Neuronal stem cell (in vitro differentiated cells): Measurements from ENCODE around the gene CRADD.

Experiments used
- DNase-seq: peaks from one replicate; pipeline ENCODE4 v3.0.0-alpha.2; 2013; ENCODE audit warnings: low spot score
- H2AFZ ChIP-seq: one replicate; pipeline ENCODE4 v1.6.1; 2013; ENCODE audit warnings: mild to moderate bottlenecking, low read length, inconsistent platforms
- H2AK5ac ChIP-seq: 2 replicates; pipeline ENCODE4 v1.6.1; 2013; ENCODE audit warnings: low read depth, mild to moderate bottlenecking, inconsistent platforms, low read length, moderate library complexity, mixed read lengths
- H2BK120ac ChIP-seq: 2 replicates; pipeline ENCODE4 v1.6.1; 2013; ENCODE audit warnings: low read depth, mild to moderate bottlenecking, inconsistent platforms, low read length, moderate library complexity, mixed read lengths
- H2BK12ac ChIP-seq: one replicate; pipeline ENCODE4 v1.6.1; 2013; ENCODE audit warnings: low read length, inconsistent platforms
- H2BK15ac ChIP-seq: 2 replicates; pipeline ENCODE4 v1.6.1; 2013; ENCODE audit warnings: mild to moderate bottlenecking, low read length, inconsistent platforms, mixed read lengths
- H2BK5ac ChIP-seq: one replicate; pipeline ENCODE4 v1.6.1; 2013; ENCODE audit warnings: inconsistent platforms, mild to moderate bottlenecking, low read length, moderate library complexity
- H3K14ac ChIP-seq: one replicate; pipeline ENCODE4 v1.6.1; 2013; ENCODE audit warnings: low read length, inconsistent platforms
- H3K18ac ChIP-seq: 2 replicates; pipeline ENCODE4 v1.6.1; 2013; ENCODE audit warnings: low read length, inconsistent platforms
- H3K23ac ChIP-seq: 2 replicates; pipeline ENCODE4 v1.6.1; 2013; ENCODE audit warnings: low read depth, mild to moderate bottlenecking, mixed read lengths, low read length, inconsistent platforms; ENCODE audit not compliant: poor library complexity
- H3K27ac ChIP-seq: replicated peaks from 3 replicates; pipeline ENCODE4 v1.5.1; 2013; ENCODE audit warnings: low read length, inconsistent platforms
- H3K27me3 ChIP-seq, 3 experiments: 2 replicates each; pipeline ENCODE4 v1.6.1; 2013; ENCODE audit warnings: low read length in 3 of 3, mild to moderate bottlenecking in 2 of 3, inconsistent platforms in 1 of 3, low read depth in 1 of 3, mixed read lengths in 1 of 3, moderate library complexity in 1 of 3; ENCODE audit not compliant: control insufficient read depth in 3 of 3, insufficient read depth in 3 of 3
- H3K36me3 ChIP-seq, 2 donors: replicated peaks in 1 of 2; 2 replicates each; pipeline ENCODE4 v1.6.1; 2013; ENCODE audit warnings: low read length in 2 of 2; ENCODE audit not compliant: control insufficient read depth in 2 of 2, insufficient read depth in 2 of 2
- H3K4ac ChIP-seq: 2 replicates; pipeline ENCODE4 v1.6.1; 2013; ENCODE audit warnings: inconsistent platforms, mild to moderate bottlenecking, low read length, moderate library complexity
- H3K4me1 ChIP-seq, 2 donors: 1 replicate in 1 of 2; 2 replicates in 1 of 2; pipeline ENCODE4 v1.6.1; 2013; ENCODE audit warnings: low read length in 2 of 2, low read depth in 1 of 2; ENCODE audit not compliant: control insufficient read depth in 2 of 2, insufficient read depth in 1 of 2
- H3K4me2 ChIP-seq: one replicate; pipeline ENCODE4 v1.6.1; 2013; ENCODE audit warnings: mild to moderate bottlenecking, low read length, inconsistent platforms; ENCODE audit not compliant: insufficient read depth, poor library complexity, severe bottlenecking
- H3K4me3 ChIP-seq, 2 donors: 2 replicates each; pipeline ENCODE4 v1.5.1; 2013; ENCODE audit warnings: low read length in 2 of 2, mild to moderate bottlenecking in 2 of 2, inconsistent platforms in 1 of 2, moderate library complexity in 1 of 2
- H3K79me1 ChIP-seq: one replicate; pipeline ENCODE4 v1.6.1; 2013; ENCODE audit warnings: low read depth, mild to moderate bottlenecking, inconsistent platforms, low read length, moderate library complexity
- H3K9ac ChIP-seq: one replicate; pipeline ENCODE4 v1.6.1; 2013; ENCODE audit warnings: mild to moderate bottlenecking, low read depth, low read length, inconsistent platforms; ENCODE audit not compliant: poor library complexity
- H3K9me3 ChIP-seq, 2 donors: replicated peaks in 1 of 2; 2 replicates each; pipeline versions ENCODE3 to v1.6.1; 2013; ENCODE audit warnings: low read length in 2 of 2, mild to moderate bottlenecking in 2 of 2, inconsistent platforms in 1 of 2, low read depth in 1 of 2, mixed read lengths in 1 of 2, moderate library complexity in 1 of 2; ENCODE audit not compliant: control insufficient read depth in 2 of 2, insufficient read depth in 1 of 2
- H4K8ac ChIP-seq: one replicate; pipeline ENCODE4 v1.6.1; 2013; ENCODE audit warnings: low read depth, mild to moderate bottlenecking, inconsistent platforms, low read length, moderate library complexity
- H4K91ac ChIP-seq: one replicate; pipeline ENCODE4 v1.6.1; 2013; ENCODE audit warnings: low read length, low read depth, mild to moderate bottlenecking, inconsistent platforms; ENCODE audit not compliant: poor library complexity
- WGBS, 2 donors: extraction: QIAGEN DNeasy Blood & Tissue Kit; methylation state at CpG; one replicate each; pipeline ENCODE4 v1.1.7; 2013; ENCODE audit warnings: missing lambda C conversion rate in 2 of 2, mixed read lengths in 1 of 2; ENCODE audit not compliant: insufficient read length in 2 of 2, insufficient replicate concordance in 1 of 2; ENCODE audit errors: extremely low coverage in 2 of 2; 5-methylcytosine and 5-hydroxymethylcytosine counted together

Gene CRADD

GRCh38 chr12:93727911-93728310, 50.7 kb downstream of the CRADD start:
- WGBS, 2 donors, result no CpG with 5 or more reads among the region's 4 CpGs
- no peak overlapping the region for H4K8ac ChIP-seq
- H3K4me3 ChIP-seq, result no peak overlapping the region
- no peak overlapping the region for H3K23ac ChIP-seq
- H2BK120ac ChIP-seq, result no peak overlapping the region
- no peak overlapping the region for H2AK5ac ChIP-seq
- no peak overlapping the region for H3K14ac ChIP-seq
- H3K9ac ChIP-seq, result no peak overlapping the region
- no peak overlapping the region for H3K18ac ChIP-seq
- no peaks in the 10 kb centered on the region for H3K36me3 ChIP-seq
- DNase-seq, result no peak
- peak overlapping the region; percentile 71 for H2AFZ ChIP-seq
- no peak overlapping the region for H2BK15ac ChIP-seq
- no peak overlapping the region for H3K4me2 ChIP-seq
- H3K27me3 ChIP-seq, result no peaks in the 10 kb centered on the region
- no peaks in the 10 kb centered on the region for H3K79me1 ChIP-seq
- H2BK5ac ChIP-seq, result no peak overlapping the region
- no peak overlapping the region for H3K27ac ChIP-seq
- peaks cover 2 to 7% of the 10 kb centered on the region in 2 donors for H3K4me1 ChIP-seq
- no peak overlapping the region for H4K91ac ChIP-seq
- H3K4ac ChIP-seq, result no peak overlapping the region
- no peak overlapping the region for H2BK12ac ChIP-seq
- peaks cover 0 to 3% of the 10 kb centered on the region in 2 donors for H3K9me3 ChIP-seq

- H3K4me2 ChIP-seq, result no peak overlapping the region
- H3K9ac ChIP-seq, result no peak overlapping the region
- no peak overlapping the region for H3K18ac ChIP-seq
- H3K4me3 ChIP-seq, result no peak overlapping the region
- no peak overlapping the region for H2BK5ac ChIP-seq
- WGBS, 2 donors, result no CpG with 5 or more reads among the region's 3 CpGs
- peaks cover 2 to 7% of the 10 kb centered on the region in 2 donors for H3K4me1 ChIP-seq
- H2BK15ac ChIP-seq, result no peak overlapping the region
- no peak overlapping the region for H2BK120ac ChIP-seq
- H3K79me1 ChIP-seq, result peaks cover 2% of the 10 kb centered on the region
- no peak overlapping the region for H2AK5ac ChIP-seq
- H2AFZ ChIP-seq, result no peak overlapping the region
- no peak overlapping the region for H4K91ac ChIP-seq
- no peak overlapping the region for H3K27ac ChIP-seq
- H3K27me3 ChIP-seq, result no peaks in the 10 kb centered on the region
- no peak overlapping the region for H4K8ac ChIP-seq
- H3K4ac ChIP-seq, result no peak overlapping the region
- H3K23ac ChIP-seq, result no peak overlapping the region
- no peak overlapping the region for H2BK12ac ChIP-seq
- DNase-seq, result no peak
- peaks cover 0 to 2% of the 10 kb centered on the region in 2 donors for H3K36me3 ChIP-seq
- no peak overlapping the region for H3K14ac ChIP-seq
- peaks cover 0 to 4% of the 10 kb centered on the region in 2 donors for H3K9me3 ChIP-seq
Observed at GRCh38 chr12:93729934-93730333, 52.8 kb downstream of the CRADD start.

DNA sequence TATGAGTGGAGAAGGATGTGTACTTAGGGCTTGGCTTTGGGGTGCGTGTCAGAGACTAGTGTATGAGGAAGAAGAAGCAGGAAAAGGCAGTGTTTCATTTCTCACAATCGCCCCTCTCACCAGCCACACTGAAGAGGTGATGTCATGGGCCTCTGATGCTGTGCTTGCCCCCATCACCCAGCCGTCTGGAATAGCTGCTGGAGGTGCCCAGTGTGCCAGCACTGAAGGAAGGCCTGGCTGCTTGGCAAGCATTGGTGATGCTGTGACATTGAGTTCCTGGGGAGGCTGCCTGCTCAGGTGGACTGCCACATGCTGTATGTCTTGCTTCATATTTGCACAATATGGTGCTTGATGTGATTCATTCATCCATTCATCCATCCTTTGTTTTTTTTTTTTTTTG, 56.2 kb downstream of the CRADD start:
- H2AK5ac ChIP-seq, result no peak overlapping the region
- no peak overlapping the region for H2BK12ac ChIP-seq
- H3K14ac ChIP-seq, result no peak overlapping the region
- peaks cover 0 to 4% of the 10 kb centered on the region in 2 donors for H3K9me3 ChIP-seq
- WGBS, 2 donors, result no CpG with 5 or more reads among the region's 3 CpGs
- no peak overlapping the region for H3K9ac ChIP-seq
- no peak overlapping the region for H4K91ac ChIP-seq
- H3K79me1 ChIP-seq, result peaks cover 2% of the 10 kb centered on the region
- H2BK15ac ChIP-seq, result no peak overlapping the region
- no peak overlapping the region for H2AFZ ChIP-seq
- H3K4me3 ChIP-seq, result no peak overlapping the region
- peaks cover 0 to 2% of the 10 kb centered on the region in 2 donors for H3K36me3 ChIP-seq
- H3K4ac ChIP-seq, result no peak overlapping the region
- H3K4me1 ChIP-seq, result peaks cover 0 to 4% of the 10 kb centered on the region in 2 donors
- H3K27me3 ChIP-seq, result no peaks in the 10 kb centered on the region
- H4K8ac ChIP-seq, result no peak overlapping the region
- DNase-seq, result no peak
- H3K4me2 ChIP-seq, result no peak overlapping the region
- H3K27ac ChIP-seq, result no peak overlapping the region
- H2BK120ac ChIP-seq, result no peak overlapping the region
- no peak overlapping the region for H2BK5ac ChIP-seq
- H3K18ac ChIP-seq, result no peak overlapping the region
- H3K23ac ChIP-seq, result no peak overlapping the region

- no peak overlapping the region for H3K9ac ChIP-seq
Observed at GRCh38 chr12:93733928-93734327, 56.8 kb downstream of the CRADD start.

More at GRCh38 chr12:93733928-93734327, 56.8 kb downstream of the CRADD start:
- no peak overlapping the region for H4K8ac ChIP-seq
- H2BK5ac ChIP-seq, result no peak overlapping the region
- no peak overlapping the region for H3K18ac ChIP-seq
- no peak overlapping the region for H3K4me2 ChIP-seq
- H3K4ac ChIP-seq, result no peak overlapping the region
- peaks cover 0 to 8% of the 10 kb centered on the region in 2 donors for H3K4me1 ChIP-seq
- H3K9me3 ChIP-seq, result peaks cover 0 to 4% of the 10 kb centered on the region in 2 donors
- H3K23ac ChIP-seq, result no peak overlapping the region
- WGBS, 2 donors, result no CpG with 5 or more reads among the region's 5 CpGs
- no peak overlapping the region for H2AK5ac ChIP-seq
- H2BK12ac ChIP-seq, result no peak overlapping the region
- H3K27me3 ChIP-seq, result no peaks in the 10 kb centered on the region
- no peak overlapping the region for H3K4me3 ChIP-seq
- H2BK120ac ChIP-seq, result no peak overlapping the region
- H3K79me1 ChIP-seq, result peaks cover 2% of the 10 kb centered on the region
- no peak overlapping the region for H3K27ac ChIP-seq
- no peak for DNase-seq
- peaks cover 0 to 2% of the 10 kb centered on the region in 2 donors for H3K36me3 ChIP-seq
- no peak overlapping the region for H3K14ac ChIP-seq
- H2BK15ac ChIP-seq, result no peak overlapping the region
- no peak overlapping the region for H4K91ac ChIP-seq
- no peak overlapping the region for H2AFZ ChIP-seq
